Measurements from ENCODE around the gene ATP4B.
A peak's percentile ranks its signal among the peaks of the same experiment; 100 is the strongest.

Gene ATP4B

GRCh38 chr13:113657851-113658741 is at the start of gene ATP4B:
ATP4B (minus strand) TSS chr13:113658198; CDS start chr13:113658144, 54 bp downstream.
- Histone ChIP-seq H3K27ac (no peak within 1 kb of the TSS), H3K4me3 (no peak within 1 kb of the TSS)
- no peak for TF ChIP-seq CTCF (IDR thresholded peaks at IDR 0.05)
- peak; percentile 52 for DNase-seq (ENCODE audit: low spot score)

- no peak for TF ChIP-seq CTCF (IDR thresholded peaks at IDR 0.05)
- Histone ChIP-seq H3K27ac (no peak overlapping the region), H3K4me3 (no peak overlapping the region)
- DNase-seq (ENCODE audit: low spot score): peak; percentile 55
Observed at GRCh38 chr13:113672002-113672651, 14.1 kb upstream of the ATP4B start.

- Histone ChIP-seq H3K27ac (no peak overlapping the region), H3K4me3 (no peak overlapping the region)
- DNase-seq (ENCODE audit: low spot score): peak; percentile 60
- TF ChIP-seq CTCF (IDR thresholded peaks at IDR 0.05): no peak
Observed at GRCh38 chr13:113671066-113672001, 13.3 kb upstream of the ATP4B start.

GRCh38 chr13:113670541-113670940 is 12.5 kb upstream of the ATP4B start:
- peak; percentile 41 for DNase-seq (ENCODE audit: low spot score)
- Histone ChIP-seq H3K27ac (no peak overlapping the region), H3K4me3 (no peak overlapping the region)
- TF ChIP-seq CTCF (IDR thresholded peaks at IDR 0.05): no peak

GRCh38 chr13:113669755-113670341 is 11.8 kb upstream of the ATP4B start:
- Histone ChIP-seq H3K27ac (no peak overlapping the region), H3K4me3 (no peak overlapping the region)
- peak; percentile 70 for DNase-seq (ENCODE audit: low spot score)
- no peak for TF ChIP-seq CTCF (IDR thresholded peaks at IDR 0.05)

- TF ChIP-seq CTCF (IDR thresholded peaks at IDR 0.05): no peak
- peak; percentile 38 for DNase-seq (ENCODE audit: low spot score)
- H3K27ac ChIP-seq: no peak overlapping the region
- no peak overlapping the region for H3K4me3 ChIP-seq
Observed at GRCh38 chr13:113669231-113669754, 11.3 kb upstream of the ATP4B start.

Data from coronary artery (tissue), 2 donors.